SH-SY5Y (cell line): Measurements from ENCODE around the gene PRICKLE4.

ENCODE experiments used
- GATA2 ChIP-seq: IDR thresholded peaks from 2 replicates; pipeline ENCODE4 v1.6.1; 2011; ENCODE audit warnings: mild to moderate bottlenecking, low read depth, low read length
- GATA3 ChIP-seq: IDR thresholded peaks from 2 replicates; pipeline ENCODE4 v1.6.1; 2011; ENCODE audit warnings: low read depth, mild to moderate bottlenecking, low read length, moderate library complexity

GRCh38 chr6:41774841-41775240 is 5.7 kb upstream of the PRICKLE4 start:
- no peak for TF ChIP-seq GATA2
- TF ChIP-seq GATA3 = no peak
